ENCODE data around the gene CAPN3. TPM values are rescaled to one million over a fixed set of nuclear protein-coding genes. Genes with fewer than 3 reads are reported as not detected.

The CAPN3 gene
- total RNA-seq, 4 donors from 2014 or later, result 96.8 to 263 (median 163) TPM

DNA sequence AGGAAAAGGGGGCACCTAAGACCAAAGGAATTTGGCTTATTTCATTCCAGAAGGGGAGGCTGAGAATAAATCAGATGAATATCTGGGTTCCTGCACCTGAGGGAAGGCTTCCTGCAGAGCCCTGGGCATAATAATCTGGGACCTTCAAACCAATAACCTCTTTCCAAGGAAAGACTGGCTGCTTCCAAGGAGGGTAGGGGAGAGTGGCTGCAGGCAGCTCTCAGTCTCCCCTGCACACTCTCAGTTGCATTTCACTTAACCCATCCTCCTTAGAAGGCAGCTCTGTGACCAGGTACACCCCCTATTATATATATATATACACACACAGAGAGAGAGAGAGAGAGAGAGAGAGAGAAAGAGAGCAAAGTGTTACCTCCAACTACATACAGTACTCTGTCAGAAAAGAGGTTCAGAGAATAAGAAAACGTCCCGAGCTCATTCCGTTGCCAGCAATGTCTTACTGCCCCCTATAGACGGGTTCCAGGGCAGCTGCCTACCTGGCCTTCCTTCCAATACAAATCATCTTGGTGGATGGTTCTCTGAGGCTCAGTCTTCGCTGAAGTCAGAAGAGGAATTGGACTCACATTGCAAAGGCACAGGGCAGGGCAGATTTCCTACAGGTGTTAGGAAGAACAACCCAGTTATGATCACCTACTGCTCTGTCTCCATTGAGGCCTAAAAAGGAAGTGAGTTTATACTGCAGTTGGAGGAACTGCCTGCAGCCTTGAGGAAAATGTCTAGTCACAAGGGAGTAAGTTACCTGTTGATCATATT lies 26.1 kb downstream of the CAPN3 start:
- H3K9me3 ChIP-seq, result no peaks in the 10 kb centered on the region
- no peaks in the 10 kb centered on the region for H3K27me3 ChIP-seq
- H3K27ac ChIP-seq, result peak overlapping the region; percentile 91 to 96 (median 94)
- in situ Hi-C loops (cut with MboI; ENCODE audit: low sequenced_read_pairs in 4 of 4) (loop anchor here in 2 of 4 donors (10.0 kb wide), 1 partner anchor 111 kb away; the partner anchor contains the start of genes GANC (in 2 of the 2) and TMEM87A (in 2 of the 2)), intact Hi-C loops (cut with DNase I; ENCODE audit: low total_unique reads) (loop anchor here (5.0 to 10.0 kb wide), 2 partner anchors 53 to 181 kb away; partner anchors contain the start of gene VPS39)
- peaks cover 49 to 54% of the 10 kb centered on the region in 2 donors for H3K4me1 ChIP-seq
- ATAC-seq, result peak; percentile 65 to 79
- TF ChIP-seq, protein P1, sequence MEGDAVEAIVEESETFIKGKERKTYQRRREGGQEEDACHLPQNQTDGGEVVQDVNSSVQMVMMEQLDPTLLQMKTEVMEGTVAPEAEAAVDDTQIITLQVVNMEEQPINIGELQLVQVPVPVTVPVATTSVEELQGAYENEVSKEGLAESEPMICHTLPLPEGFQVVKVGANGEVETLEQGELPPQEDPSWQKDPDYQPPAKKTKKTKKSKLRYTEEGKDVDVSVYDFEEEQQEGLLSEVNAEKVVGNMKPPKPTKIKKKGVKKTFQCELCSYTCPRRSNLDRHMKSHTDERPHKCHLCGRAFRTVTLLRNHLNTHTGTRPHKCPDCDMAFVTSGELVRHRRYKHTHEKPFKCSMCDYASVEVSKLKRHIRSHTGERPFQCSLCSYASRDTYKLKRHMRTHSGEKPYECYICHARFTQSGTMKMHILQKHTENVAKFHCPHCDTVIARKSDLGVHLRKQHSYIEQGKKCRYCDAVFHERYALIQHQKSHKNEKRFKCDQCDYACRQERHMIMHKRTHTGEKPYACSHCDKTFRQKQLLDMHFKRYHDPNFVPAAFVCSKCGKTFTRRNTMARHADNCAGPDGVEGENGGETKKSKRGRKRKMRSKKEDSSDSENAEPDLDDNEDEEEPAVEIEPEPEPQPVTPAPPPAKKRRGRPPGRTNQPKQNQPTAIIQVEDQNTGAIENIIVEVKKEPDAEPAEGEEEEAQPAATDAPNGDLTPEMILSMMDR (IDR thresholded peaks at IDR 0.05 in 4 of 5, conservative IDR thresholded peaks at IDR 0.05 in 1 of 5), result peak; percentile 37 to 73 (median 63)
- TF ChIP-seq POLR2A (IDR thresholded peaks at IDR 0.05), result no peak
- DNase-seq, result peak; percentile 27 to 71
- peak overlapping the region in 2 of 4 donors; percentile 1 to 37 for H3K4me3 ChIP-seq
- H3K36me3 ChIP-seq, result peaks cover 0 to 11% of the 10 kb centered on the region in 2 donors

GRCh38 chr15:42385980-42386700 lies 26.8 kb downstream of the CAPN3 start:
- peaks cover 44 to 49% of the 10 kb centered on the region in 2 donors for H3K4me1 ChIP-seq
- DNase-seq (peak; percentile 61 to 65), ATAC-seq (peak; percentile 89 to 95)
- TF ChIP-seq, protein P1 (IDR thresholded peaks at IDR 0.05 in 4 of 5, conservative IDR thresholded peaks at IDR 0.05 in 1 of 5), result no peak
- peak; percentile 32 to 61 for TF ChIP-seq POLR2A (IDR thresholded peaks at IDR 0.05)
- H3K4me3 ChIP-seq, result peak overlapping the region in 3 of 4 donors; percentile 1 to 37 (median 21)
- intact Hi-C loops (cut with DNase I; ENCODE audit: low total_unique reads), result loop anchor here (2.0 to 10.0 kb wide), 4 partner anchors 27 to 181 kb away; partner anchors contain the start of genes CAPN3, GANC, TMEM87A and VPS39
- in situ Hi-C loops (cut with MboI; ENCODE audit: low sequenced_read_pairs in 4 of 4), result loop anchor here in 2 of 4 donors (10.0 kb wide), 1 partner anchor 111 kb away; the partner anchor contains the start of genes GANC (in 2 of the 2) and TMEM87A (in 2 of the 2)
- H3K27ac ChIP-seq, result peak overlapping the region; percentile 91 to 96 (median 94)
- no peaks in the 10 kb centered on the region for H3K9me3 ChIP-seq
- H3K36me3 ChIP-seq, result peaks cover 0 to 12% of the 10 kb centered on the region in 2 donors
- no peaks in the 10 kb centered on the region for H3K27me3 ChIP-seq

DNA sequence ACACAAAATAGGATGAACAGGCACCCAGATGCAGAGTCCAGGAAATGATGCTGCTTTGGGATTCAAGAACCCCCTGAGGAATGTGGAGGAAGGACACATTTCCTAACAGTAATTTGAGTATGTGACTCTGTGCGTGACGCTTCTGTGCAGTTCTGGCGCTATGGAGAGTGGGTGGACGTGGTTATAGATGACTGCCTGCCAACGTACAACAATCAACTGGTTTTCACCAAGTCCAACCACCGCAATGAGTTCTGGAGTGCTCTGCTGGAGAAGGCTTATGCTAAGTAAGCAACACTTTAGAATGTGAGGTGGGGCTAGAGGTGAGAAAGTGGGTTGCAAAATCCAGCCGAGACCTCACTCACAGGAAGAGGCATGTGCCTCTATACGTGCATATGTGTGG lies 28.3 kb downstream of the CAPN3 start:
- TF ChIP-seq, protein P1 (IDR thresholded peaks at IDR 0.05 in 4 of 5, conservative IDR thresholded peaks at IDR 0.05 in 1 of 5), result no peak
- no peak for TF ChIP-seq POLR2A (IDR thresholded peaks at IDR 0.05)
- no peaks in the 10 kb centered on the region for H3K27me3 ChIP-seq
- H3K27ac ChIP-seq, result peak overlapping the region; percentile 91 to 96 (median 94)
- H3K4me3 ChIP-seq, result no peak overlapping the region
- H3K4me1 ChIP-seq, result peaks cover 36 to 45% of the 10 kb centered on the region in 2 donors
- no peaks in the 10 kb centered on the region for H3K9me3 ChIP-seq
- in situ Hi-C loops (cut with MboI; ENCODE audit: low sequenced_read_pairs in 4 of 4) (loop anchor here in 2 of 4 donors (10.0 kb wide), 1 partner anchor 113 kb away; the partner anchor contains the start of genes GANC (in 2 of the 2) and TMEM87A (in 2 of the 2)), intact Hi-C loops (cut with DNase I; ENCODE audit: low total_unique reads) (loop anchor here (2.0 to 10.0 kb wide), 4 partner anchors 29 to 183 kb away; partner anchors contain the start of genes CAPN3, GANC, TMEM87A and VPS39)
- ATAC-seq, result peak in 1 of 2 donors; percentile 4
- peaks cover 0 to 13% of the 10 kb centered on the region in 2 donors for H3K36me3 ChIP-seq
- DNase-seq, result no peak

- DNase-seq (no peak), ATAC-seq (no peak)
- no peak overlapping the region for H3K4me3 ChIP-seq
- in situ Hi-C loops (cut with MboI; ENCODE audit: low sequenced_read_pairs in 4 of 4), result no loop called here
- peaks cover 0 to 46% of the 10 kb centered on the region in 2 donors for H3K36me3 ChIP-seq
- no peak for TF ChIP-seq POLR2A (IDR thresholded peaks at IDR 0.05)
- TF ChIP-seq, protein P1 (IDR thresholded peaks at IDR 0.05 in 4 of 5, conservative IDR thresholded peaks at IDR 0.05 in 1 of 5), result no peak
- H3K4me1 ChIP-seq, result peaks cover 5 to 16% of the 10 kb centered on the region in 2 donors
- no peaks in the 10 kb centered on the region for H3K9me3 ChIP-seq
- intact Hi-C loops (cut with DNase I; ENCODE audit: low total_unique reads), result no loop called here
- H3K27me3 ChIP-seq, result no peaks in the 10 kb centered on the region
- peak overlapping the region; percentile 52 to 95 (median 67) for H3K27ac ChIP-seq
Observed at GRCh38 chr15:42392309-42393024, 33.2 kb downstream of the CAPN3 start.
